ENCODE results near the gene ZMIZ2.
A peak's percentile ranks its signal among the peaks of the same experiment; 100 is the strongest.
"Not testable (repeated sequence)": the region's sequence is repeated elsewhere in the genome, so short reads cannot be mapped to it uniquely, and the experiment has no call there.

The ZMIZ2 gene

DNA sequence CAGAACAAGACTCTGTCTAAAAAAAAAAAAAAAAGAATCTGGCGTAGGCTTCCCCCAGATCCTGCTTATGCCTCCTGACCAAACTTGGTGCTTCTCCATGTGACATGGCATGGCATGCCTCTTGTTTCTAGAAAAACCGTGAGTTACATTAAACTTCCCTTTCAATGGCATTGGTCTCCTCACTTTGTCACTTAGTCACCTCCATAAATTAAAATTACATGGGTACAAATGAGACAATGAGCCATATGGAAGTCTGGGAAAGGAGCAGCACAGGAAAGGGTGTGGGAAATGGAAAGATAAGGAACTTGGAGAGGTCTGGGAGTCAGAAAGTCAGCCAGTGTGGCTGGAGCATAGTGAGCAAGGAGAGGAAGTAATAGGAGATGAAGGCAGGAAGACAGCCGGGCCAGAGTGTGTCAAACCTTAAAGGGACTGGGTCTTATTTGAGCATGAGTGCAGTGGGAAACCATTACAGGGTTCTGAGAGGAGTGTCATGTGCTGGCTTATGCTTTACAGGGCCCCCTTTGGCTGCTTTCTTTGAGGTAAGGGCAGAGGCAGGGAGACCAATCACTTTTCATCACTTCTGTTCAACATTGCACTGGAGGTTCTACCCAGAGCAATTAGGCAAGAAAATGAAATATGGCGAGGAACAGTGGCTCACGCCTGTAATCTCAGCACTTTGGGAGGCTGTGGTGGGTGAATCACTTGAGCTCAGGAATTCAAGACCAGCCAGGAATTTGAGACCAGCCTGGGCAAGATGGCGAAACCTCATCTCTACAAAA lies 21.3 kb upstream of the ZMIZ2 start:
- Mint-ChIP-seq H3K4me3 (no peak overlapping the region), H3K27me3 (ENCODE audit: low read depth) (no peaks in the 10 kb centered on the region), H3K36me3 (ENCODE audit: low read depth) (no peaks in the 10 kb centered on the region), H3K4me1 (no peaks in the 10 kb centered on the region), H3K27ac (peak overlapping the region in 2 of 3 experiments; percentile 1 to 3), H3K9me3 (no peaks in the 10 kb centered on the region)
- TF ChIP-seq, protein P1, sequence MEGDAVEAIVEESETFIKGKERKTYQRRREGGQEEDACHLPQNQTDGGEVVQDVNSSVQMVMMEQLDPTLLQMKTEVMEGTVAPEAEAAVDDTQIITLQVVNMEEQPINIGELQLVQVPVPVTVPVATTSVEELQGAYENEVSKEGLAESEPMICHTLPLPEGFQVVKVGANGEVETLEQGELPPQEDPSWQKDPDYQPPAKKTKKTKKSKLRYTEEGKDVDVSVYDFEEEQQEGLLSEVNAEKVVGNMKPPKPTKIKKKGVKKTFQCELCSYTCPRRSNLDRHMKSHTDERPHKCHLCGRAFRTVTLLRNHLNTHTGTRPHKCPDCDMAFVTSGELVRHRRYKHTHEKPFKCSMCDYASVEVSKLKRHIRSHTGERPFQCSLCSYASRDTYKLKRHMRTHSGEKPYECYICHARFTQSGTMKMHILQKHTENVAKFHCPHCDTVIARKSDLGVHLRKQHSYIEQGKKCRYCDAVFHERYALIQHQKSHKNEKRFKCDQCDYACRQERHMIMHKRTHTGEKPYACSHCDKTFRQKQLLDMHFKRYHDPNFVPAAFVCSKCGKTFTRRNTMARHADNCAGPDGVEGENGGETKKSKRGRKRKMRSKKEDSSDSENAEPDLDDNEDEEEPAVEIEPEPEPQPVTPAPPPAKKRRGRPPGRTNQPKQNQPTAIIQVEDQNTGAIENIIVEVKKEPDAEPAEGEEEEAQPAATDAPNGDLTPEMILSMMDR (IDR thresholded peaks at IDR 0.05; ENCODE audit: unreplicated experiment in 3 of 3) = no peak

DNA sequence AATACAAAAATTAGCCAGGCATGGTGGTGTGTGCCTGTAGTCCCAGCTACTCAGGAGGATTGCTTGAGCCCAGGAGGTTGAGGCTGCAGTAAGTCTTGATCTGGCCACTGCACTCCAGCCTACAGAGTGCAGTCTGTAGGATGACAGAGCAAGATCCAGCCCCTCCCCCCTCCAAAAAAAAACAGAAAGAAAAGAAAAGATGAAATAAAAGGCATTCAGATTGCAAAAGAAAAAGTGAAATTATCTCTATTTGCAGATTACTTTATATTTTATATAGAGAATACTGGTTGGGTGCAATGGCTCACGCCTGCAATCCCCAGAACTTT lies 20.7 kb upstream of the ZMIZ2 start:
- Mint-ChIP-seq H3K36me3 (ENCODE audit: low read depth) (no peaks in the 10 kb centered on the region), H3K9me3 (no peaks in the 10 kb centered on the region), H3K4me1 (no peaks in the 10 kb centered on the region), H3K27ac (no peak overlapping the region), H3K27me3 (ENCODE audit: low read depth) (no peaks in the 10 kb centered on the region), H3K4me3 (no peak overlapping the region)
- TF ChIP-seq, protein P1 (IDR thresholded peaks at IDR 0.05; ENCODE audit: unreplicated experiment in 3 of 3) = no peak

DNA sequence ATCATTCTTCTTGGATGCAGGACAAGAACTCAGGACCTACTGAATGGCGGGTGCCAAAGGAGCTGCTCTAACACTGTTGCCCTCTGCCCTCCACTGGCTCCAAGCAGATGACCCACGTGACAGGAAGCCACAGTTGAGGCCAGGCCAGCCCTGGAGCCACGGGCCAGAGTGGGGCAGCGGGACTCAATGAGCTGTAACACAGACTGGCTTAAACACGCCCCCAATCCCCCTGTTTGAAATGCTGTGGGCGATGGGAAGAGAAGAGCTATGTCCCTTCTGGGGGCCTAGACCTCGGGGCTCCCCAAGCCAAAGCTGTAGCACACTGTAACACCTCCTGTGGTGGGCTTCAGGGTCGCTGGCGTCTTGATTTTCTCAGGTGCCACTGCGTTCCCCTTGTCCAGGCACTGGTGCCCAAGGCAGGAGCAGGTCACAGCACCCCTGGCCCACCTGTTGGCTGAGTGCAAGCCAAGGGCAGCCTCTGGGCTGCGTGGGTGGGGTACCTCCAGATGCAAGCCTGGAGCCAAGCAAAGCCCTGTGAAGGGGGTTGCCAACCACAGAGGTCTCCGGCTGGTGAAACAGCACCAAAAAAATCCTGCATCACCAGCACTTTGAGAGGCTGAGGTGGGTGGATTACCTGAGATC lies 18.6 kb upstream of the ZMIZ2 start:
- H3K9me3 Mint-ChIP-seq = no peaks in the 10 kb centered on the region
- H3K36me3 Mint-ChIP-seq (ENCODE audit: low read depth) = no peaks in the 10 kb centered on the region
- no peaks in the 10 kb centered on the region for H3K4me1 Mint-ChIP-seq
- no peaks in the 10 kb centered on the region for H3K27me3 Mint-ChIP-seq (ENCODE audit: low read depth)
- no peak overlapping the region for H3K4me3 Mint-ChIP-seq
- TF ChIP-seq, protein P1 (IDR thresholded peaks at IDR 0.05; ENCODE audit: unreplicated experiment in 3 of 3) = no peak
- no peak overlapping the region for H3K27ac Mint-ChIP-seq

DNA sequence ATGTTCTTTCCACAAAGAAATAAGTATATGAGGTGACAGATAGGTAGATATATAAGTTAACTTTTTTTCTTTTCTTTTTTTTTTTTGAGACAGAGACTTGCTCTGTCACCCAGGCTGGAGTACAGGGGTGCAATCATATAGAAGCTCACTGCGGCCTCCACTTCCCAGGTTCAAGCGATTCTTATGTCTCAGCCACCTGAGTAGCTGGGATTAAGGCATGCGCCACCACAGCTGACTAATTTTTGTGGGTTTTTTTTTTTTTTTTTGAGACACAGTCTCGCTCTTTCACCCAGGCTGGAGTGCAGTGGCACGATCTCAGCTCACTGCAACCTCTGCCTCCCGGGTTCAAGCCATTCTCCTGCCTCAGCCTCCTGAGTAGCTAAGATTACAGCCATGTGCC lies 15.7 kb upstream of the ZMIZ2 start:
- not testable (repeated sequence) for H3K36me3 Mint-ChIP-seq (ENCODE audit: low read depth); H3K4me1 Mint-ChIP-seq; H3K4me3 Mint-ChIP-seq; H3K27ac Mint-ChIP-seq; H3K9me3 Mint-ChIP-seq; H3K27me3 Mint-ChIP-seq (ENCODE audit: low read depth)

DNA sequence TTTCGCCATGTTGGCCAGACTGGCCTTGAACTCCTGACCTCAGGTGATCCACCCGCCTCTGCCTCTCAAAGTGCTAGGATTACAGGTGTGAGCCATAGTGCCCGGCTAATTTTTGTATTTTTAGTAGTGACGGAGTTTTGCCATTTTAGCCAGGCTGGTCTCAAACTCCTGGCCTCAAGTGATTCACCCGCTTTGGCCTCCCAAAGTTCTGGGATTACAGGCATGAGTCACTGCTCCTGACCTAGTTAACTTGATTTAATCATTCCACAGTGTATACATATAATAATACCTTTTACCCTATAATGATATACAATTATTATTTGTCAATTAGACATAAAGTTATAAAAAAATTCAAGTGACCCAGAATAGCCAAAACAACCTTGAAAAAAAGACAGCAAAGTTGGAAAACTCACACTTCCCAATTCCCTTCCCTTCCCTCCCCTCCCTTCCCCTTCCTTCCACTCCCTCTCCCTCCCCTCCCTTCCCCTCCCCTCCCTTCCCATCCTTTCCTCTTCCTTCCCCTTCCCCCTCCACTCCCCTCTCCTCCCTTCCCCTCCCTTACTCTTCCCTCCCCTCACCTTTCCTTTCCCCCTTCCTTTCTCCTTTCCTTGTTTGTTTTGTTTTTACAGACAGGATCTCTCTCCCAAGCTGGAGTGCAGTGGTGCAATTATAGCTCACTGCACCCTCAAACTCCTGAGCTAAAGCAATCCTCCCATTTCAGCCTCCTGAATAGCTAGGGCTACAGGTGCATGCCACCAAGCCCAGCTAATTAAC lies 14.8 kb upstream of the ZMIZ2 start:
- Mint-ChIP-seq H3K36me3 (ENCODE audit: low read depth) (no peaks in the 10 kb centered on the region), H3K27me3 (ENCODE audit: low read depth) (no peaks in the 10 kb centered on the region), H3K4me1 (no peaks in the 10 kb centered on the region), H3K27ac (no peak overlapping the region), H3K9me3 (no peaks in the 10 kb centered on the region), H3K4me3 (no peak overlapping the region)
- TF ChIP-seq, protein P1 (IDR thresholded peaks at IDR 0.05; ENCODE audit: unreplicated experiment in 3 of 3) = no peak

DNA sequence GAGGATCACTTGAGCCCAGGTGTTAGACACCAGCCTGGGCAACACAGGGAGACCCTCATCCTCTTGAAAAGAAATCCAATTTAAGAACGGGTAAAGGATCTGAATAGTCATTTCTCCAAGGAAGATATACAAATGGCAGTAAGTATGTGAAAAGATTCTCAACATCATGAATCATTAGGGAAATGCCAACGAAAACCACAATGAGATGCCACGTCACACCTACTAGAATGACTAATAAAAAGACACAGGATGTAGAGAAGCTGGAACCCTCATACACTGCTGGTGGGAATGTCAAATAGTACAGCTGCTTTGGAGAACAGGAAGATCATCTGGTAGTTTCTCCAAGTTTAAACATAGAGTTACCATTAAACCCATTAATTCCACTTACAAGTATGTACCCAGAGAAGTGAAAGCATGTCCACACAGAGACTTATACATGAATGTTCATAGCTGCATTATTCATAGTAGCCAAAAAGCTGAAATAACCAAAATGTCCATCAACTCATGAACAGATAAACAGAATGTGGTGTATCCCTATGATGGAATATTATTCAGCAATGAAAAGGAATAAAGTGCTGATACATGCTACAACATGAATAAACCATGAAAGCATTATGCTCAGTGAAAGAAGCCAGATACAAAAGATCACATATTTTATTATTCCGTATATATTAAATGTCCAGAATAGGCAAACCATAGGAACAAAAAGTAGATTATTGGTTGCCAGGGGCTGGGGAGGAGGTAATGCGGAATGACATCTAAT lies 13.1 kb upstream of the ZMIZ2 start:
- Mint-ChIP-seq H3K27ac (no peak overlapping the region), H3K36me3 (ENCODE audit: low read depth) (no peaks in the 10 kb centered on the region), H3K4me3 (no peak overlapping the region), H3K27me3 (ENCODE audit: low read depth) (no peaks in the 10 kb centered on the region), H3K4me1 (no peaks in the 10 kb centered on the region), H3K9me3 (no peaks in the 10 kb centered on the region)
- TF ChIP-seq, protein P1 (IDR thresholded peaks at IDR 0.05; ENCODE audit: unreplicated experiment in 3 of 3) = no peak
